Measurements from ENCODE around the gene KIF13A.
"Not testable (repeated sequence)": the region's sequence is repeated elsewhere in the genome, so short reads cannot be mapped to it uniquely, and the experiment has no call there.

Gene KIF13A

DNA sequence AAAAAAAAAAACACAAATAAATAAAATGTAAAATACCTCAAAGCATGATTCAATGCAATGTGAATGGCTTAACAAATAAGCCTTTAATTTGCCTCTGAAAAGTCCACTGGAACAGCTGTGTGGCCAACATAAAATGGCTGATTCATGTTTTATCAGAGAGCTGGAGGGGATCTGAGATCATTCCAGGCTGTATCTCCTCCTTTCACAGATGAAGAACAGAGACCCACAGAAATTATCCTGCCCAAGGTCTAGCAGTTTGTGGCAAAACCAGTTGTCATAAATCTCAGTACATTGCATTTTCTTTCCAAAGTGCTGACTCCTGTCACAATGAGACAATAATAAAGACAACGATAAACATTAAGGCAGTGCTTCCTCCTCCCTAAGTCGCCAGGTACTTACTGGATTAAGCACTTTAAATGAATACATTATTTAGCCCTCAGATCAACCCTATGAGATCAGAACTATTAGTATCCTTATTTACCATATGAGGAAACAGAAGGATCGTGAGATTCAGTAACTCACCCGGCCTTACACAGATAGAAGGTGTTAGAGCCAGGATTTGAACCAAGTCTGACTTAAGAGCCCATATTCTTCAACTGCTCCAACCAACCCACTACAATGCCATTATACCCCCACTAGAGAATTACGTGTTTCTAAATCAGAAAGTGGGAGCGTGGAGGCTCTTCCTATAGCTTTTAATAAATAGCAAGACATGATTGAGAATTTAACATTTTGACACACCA lies 118.3 kb downstream of the KIF13A start:
- DNase-seq: no peak

DNA sequence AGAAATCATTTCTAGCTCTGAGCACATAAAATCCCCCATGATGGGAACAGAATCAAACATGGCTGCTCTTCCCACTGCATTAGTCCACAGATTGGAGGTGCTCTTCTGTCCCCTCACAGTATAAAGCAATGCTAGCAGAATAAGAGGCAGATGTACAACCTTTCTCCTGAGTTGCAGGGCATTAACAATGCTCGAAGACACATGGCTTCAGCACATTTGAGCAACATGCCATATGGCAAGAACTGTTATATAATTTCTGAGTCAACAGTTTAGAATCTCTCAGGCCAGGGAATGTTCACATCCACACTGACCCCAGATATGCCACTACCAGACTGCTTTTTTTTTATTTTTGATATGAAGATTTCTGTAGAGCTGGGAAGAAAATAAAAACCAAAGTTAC lies 119.6 kb downstream of the KIF13A start:
- DNase-seq: no peak

DNA sequence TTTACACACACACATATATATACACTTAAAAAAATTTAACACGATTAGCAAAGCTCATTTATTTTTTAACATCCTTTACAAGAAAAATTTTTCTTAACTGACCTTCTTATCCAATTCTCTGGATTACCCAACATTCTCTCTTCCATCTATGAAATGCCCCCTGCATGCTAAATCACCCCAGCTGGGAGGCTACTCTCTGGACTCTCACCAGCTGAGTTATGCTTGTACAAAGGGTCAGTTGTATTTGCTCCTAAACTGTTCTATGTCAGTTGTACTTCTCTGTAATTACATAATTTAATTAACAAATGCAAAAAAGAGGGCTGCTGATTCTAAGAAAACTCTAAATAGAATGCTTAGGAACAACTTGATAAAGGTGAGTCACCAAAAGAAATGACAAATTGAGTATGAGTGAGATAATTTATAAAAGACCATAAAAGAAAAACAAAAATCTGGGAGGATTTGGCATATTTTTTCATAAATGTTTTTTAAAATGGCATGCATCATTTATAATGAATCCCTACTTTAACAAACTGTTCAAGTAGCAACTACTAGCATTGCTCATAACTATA lies 120.5 kb downstream of the KIF13A start:
- no peak for DNase-seq

DNA sequence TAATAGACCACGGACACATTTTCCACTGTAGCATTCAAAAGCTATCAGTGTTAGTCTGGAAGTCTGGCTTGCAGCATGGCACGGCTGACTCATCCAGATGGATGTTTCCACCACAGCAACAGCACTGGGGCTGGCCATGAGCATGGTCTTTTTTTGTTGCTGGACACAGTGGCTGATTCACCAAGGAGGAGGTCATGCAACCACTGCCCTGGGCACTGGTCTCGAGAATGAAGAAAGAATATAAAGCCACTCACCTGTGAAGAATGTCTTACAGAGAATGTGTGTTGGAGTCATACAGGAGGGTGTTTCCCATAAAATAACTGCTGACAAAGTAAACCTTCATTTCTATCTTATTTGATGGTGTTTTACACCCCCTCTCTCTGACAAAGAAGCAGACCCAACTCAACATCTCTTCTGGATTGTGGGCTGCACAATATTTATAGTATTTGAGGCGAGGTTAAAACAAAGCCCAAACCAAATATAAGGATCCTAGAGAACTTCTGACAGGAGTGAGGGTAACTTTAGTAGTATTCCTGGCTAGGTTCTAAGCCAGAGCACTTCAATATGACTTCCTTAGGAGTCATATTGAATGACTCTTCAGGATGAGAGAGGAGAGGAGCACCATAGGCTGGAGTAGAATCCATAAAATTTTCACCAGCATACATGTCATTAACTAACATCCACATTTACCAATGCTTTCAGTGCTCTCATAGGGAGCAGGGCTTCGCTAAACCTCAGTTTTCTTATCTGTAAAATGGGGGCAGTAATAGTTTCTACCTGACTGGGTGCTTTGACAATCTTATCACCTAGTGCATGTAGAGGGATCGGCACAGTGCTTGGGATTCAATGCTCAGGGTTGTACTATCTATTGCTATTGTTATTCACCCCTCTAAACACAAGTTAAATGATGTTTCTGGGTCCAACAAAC lies 121.4 kb downstream of the KIF13A start:
- no peak for DNase-seq

GRCh38 chr6:17865243-17865642 lies 122.2 kb downstream of the KIF13A start:
- DNase-seq: no peak

GRCh38 chr6:17863901-17864754 lies 123.3 kb downstream of the KIF13A start:
- no peak for DNase-seq

DNA sequence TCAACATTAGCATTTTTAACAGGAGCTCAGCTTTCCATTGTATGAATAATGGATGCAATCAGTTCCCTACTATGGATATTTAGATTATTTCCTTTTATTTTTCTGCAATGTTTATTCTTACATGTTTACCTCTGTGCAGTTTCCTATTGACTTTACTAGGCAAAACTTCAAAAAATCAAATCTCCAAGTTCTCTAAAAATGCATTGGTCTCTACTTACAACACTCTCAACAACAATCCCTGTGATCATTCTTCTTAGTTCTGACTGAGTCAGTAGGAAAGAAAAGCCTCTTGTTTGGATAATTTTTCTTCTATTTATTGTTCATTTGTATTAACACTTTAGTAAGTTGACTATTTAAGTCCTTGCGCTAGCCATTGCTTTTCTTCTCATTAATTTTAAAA lies 126.1 kb downstream of the KIF13A start:
- no peak for DNase-seq

DNA sequence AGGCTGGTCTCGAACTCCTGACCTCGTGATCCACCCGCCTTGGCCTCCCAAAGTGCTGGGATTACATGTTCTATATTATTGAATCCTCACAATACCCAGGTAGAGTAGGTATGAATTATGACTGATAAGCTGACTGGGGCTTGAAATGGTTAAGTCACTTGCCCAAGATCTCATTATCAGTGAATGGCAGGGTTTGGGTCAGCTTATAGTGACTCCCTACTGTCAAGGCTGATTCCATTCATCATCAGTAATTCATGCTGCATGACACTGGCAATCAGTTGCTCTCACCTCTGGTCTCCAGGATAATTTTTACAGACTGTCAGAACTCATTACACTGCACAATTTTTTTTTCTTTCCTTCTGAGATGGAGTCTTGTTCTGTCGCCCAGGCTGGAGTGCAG lies 127.6 kb downstream of the KIF13A start:
- no peak for DNase-seq

DNA sequence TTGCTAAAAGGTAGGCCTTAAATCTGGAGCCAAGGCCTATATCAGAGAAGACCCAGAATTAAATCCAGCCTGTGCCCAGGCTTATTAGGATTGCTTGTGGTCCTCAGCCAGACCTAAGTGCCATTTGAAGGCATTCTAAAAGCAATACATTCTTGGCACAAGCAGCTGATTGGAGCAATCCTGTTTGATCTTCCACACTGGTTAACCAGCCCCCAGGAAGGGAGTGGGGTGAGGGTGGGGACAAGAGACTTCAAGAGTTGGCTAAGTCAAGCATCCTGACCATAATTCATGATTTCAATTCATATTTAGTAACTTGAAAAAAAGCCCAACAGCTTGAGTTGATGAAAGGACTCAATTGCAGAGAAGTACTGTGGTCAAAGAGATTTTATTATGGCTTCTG lies 128.9 kb downstream of the KIF13A start:
- DNase-seq: no peak

DNA sequence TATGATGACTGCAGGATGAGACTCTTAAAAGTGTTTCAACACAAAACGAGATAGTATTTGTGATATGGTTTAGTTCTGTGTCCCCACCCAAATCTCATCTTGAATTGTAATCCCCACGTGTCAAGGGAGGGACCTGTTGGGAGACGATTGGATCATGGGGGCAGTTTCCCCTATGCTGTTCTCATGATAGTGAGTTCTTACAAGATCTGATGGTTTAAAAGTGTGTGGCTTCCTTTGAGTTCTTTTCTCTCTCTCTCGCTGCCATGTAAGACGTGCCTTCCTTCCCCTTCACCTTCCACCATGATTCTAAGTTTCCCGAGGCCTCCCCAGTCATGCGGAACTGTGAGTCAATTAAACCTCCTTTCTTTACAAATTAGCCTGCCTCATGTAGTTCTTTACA lies 130.2 kb downstream of the KIF13A start:
- not testable (repeated sequence) for DNase-seq

GRCh38 chr6:17856306-17856705 lies 131.1 kb downstream of the KIF13A start:
- DNase-seq: no peak

- DNase-seq: no peak
Observed at GRCh38 chr6:17855381-17855780, 132.1 kb downstream of the KIF13A start.

GRCh38 chr6:17853533-17853932 lies 133.9 kb downstream of the KIF13A start:
- no peak for DNase-seq

- DNase-seq: no peak
Observed at GRCh38 chr6:17851720-17852161, 135.7 kb downstream of the KIF13A start.

GRCh38 chr6:17851001-17851719 lies 136.3 kb downstream of the KIF13A start:
- no peak for DNase-seq

- DNase-seq: no peak
Observed at GRCh38 chr6:17850281-17850680, 137.2 kb downstream of the KIF13A start.

DNA sequence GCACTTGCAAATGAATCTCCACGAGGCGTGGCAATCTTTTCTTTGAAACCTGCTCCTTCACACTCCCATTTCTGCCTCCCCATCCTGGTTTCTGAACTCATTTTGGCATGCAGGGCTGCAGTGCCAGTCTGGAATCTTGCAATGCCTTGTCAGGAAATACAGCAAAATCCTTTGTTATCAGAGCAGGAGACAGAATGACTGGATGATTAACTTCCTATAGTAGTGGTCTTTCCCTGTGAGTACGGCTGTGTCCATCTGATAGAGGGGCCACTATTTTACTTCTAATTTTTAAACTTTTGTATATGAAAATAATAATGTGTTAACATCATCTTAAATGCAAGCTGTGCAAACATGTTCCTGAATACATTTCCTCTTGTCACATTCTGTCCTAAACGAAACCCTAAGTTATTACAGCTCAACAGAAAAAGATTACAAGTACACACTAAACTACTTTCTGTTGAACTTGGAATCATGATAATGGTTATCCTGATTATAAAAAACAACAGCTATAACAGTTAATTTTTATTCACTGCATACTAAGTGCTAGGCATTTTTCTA lies 140.2 kb downstream of the KIF13A start:
- no peak for DNase-seq

- DNase-seq: no peak
Observed at GRCh38 chr6:17846762-17847161, 140.7 kb downstream of the KIF13A start.

DNA sequence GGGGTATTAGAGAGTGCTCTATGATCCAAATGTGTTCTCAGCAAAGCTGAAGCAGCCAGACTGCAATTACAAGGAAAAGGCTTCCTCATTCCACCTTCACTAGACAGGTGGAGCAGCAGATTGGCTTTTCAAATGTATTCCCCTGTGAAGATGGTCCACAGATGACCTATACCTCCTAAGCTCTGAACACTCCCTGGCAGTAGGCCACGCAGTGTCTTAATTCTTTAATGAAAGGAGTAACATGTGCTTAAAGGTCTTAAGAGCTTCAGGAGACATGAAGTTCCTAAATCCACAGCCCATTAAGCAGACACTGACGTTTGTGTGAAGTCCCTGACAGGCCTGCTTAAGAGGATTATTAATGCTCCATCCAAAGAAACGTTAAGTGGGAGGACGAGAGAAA lies 141.8 kb downstream of the KIF13A start:
- DNase-seq: no peak

GRCh38 chr6:17844967-17845366 lies 142.5 kb downstream of the KIF13A start:
- DNase-seq: not testable (repeated sequence)

DNA sequence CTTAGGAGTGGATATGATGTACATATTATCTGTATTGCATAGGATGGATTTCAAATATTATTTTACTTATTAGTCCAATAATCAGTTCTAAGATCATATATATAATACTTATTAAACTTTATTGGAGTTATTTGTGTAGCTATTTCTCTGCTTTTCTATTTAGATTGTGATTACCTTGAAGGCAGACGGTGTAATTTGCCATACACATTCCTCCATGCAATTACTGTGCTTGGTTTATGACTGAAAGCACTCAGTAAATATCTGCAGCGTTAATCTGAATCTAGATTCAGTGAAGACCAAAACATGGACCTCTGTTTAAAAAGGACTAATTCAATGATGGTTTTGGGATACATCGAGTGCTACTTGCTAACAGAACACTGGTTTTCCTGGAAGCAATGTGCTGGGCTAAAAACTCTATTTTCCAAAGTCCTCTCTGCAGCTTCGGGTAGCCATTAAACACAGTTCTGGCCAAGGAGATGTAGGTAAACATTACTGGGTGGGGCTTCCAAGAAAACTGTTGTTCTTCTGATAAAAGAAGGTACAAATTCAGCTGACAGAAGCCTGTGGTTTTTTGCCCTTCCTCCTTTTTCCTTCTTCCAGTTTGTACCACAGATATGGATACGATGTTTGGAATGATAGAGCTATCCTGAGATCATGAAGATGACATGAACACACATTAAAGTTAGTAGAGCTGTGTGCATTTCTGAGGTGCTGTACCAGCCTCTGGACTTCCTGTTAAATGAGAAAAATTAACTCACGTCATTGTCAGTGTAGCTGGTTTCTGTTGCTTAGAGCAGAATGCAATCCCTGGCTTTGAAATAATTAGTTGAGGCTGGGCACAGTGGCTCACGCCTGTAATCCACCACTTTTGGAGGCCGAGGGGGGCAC lies 144.3 kb downstream of the KIF13A start:
- DNase-seq: no peak

Measured in CD4-positive, alpha-beta T cell treated with Interleukin-17A for 4 hours (primary cell).